ENCODE data around the gene ADRM1.

- no peak for TF ChIP-seq POLR2A (IDR thresholded peaks at IDR 0.05; ENCODE audit: low read length)
- TF ChIP-seq GATA1 (IDR thresholded peaks at IDR 0.05; ENCODE audit: low read depth, low read length) = no peak
Measured at GRCh38 chr20:62338294-62338620, 35.5 kb downstream of the ADRM1 start.
